GM12872 (cell line): Measurements from ENCODE around the gene PLA2G4A.

ENCODE experiments used
- CTCF ChIP-seq: IDR thresholded peaks from 3 replicates; pipeline ENCODE4 v1.5.1; 2011; ENCODE audit warnings: low read depth, mild to moderate bottlenecking, low read length, moderate library complexity; ENCODE audit not compliant: insufficient read depth

Gene PLA2G4A

GRCh38 chr1:186994897-186995296 lies 166.1 kb downstream of the PLA2G4A start:
- TF ChIP-seq CTCF: no peak

GRCh38 chr1:186996816-186997215 lies 168.1 kb downstream of the PLA2G4A start:
- no peak for TF ChIP-seq CTCF

- TF ChIP-seq CTCF: no peak
These were observed 169.1 kb downstream of the PLA2G4A start for GRCh38 chr1:186997877-186998276.

- TF ChIP-seq CTCF: no peak
These were observed 170.8 kb downstream of the PLA2G4A start for GRCh38 chr1:186999506-186999905.

GRCh38 chr1:187001198-187001889 lies 172.6 kb downstream of the PLA2G4A start:
- TF ChIP-seq CTCF: no peak

- no peak for TF ChIP-seq CTCF
These were observed 174.6 kb downstream of the PLA2G4A start for GRCh38 chr1:187003353-187003752.

GRCh38 chr1:187006896-187007295 lies 178.1 kb downstream of the PLA2G4A start:
- no peak for TF ChIP-seq CTCF
